Stimulated activated CD4-positive, alpha-beta T cell treated with anti-CD3 and anti-CD28 coated beads, Interleukin-1b, Interleukin-23, amount 100 ng/mL, for 4 hours (primary cell): Measurements from ENCODE around the gene HOXB6.
A peak's percentile ranks its signal among the peaks of the same experiment; 100 is the strongest.

Source experiments
- DNase-seq, 2 donors: peaks; one replicate each; pipeline ENCODE4 v3.0.0-alpha.2; 2020; ENCODE audit warnings: low read depth in 2 of 2

Gene HOXB6

GRCh38 chr17:48594538-48595277 is 10.1 kb downstream of the HOXB6 start:
- no peak for DNase-seq

GRCh38 chr17:48593840-48594537 is 10.8 kb downstream of the HOXB6 start:
- peak; percentile 75 to 80 for DNase-seq

- DNase-seq, result no peak
Measured at GRCh38 chr17:48593126-48593829, 11.5 kb downstream of the HOXB6 start, which contains the start of gene HOXB5. TSS of gene HOXB5 (minus strand) at chr17:48593779. CDS start at chr17:48593682, 97 bp downstream.

- no peak for DNase-seq
Measured at GRCh38 chr17:48592577-48592976, 12.2 kb downstream of the HOXB6 start.

- no peak for DNase-seq
Measured at GRCh38 chr17:48592057-48592514, 12.7 kb downstream of the HOXB6 start.

GRCh38 chr17:48591255-48592056 is 13.3 kb downstream of the HOXB6 start:
- DNase-seq, result no peak

GRCh38 chr17:48590607-48591161 is 14.1 kb downstream of the HOXB6 start:
- DNase-seq, result no peak

GRCh38 chr17:48589831-48590606 is 14.8 kb downstream of the HOXB6 start, which contains the start of gene HOXB3:
TSS of gene HOXB3 (minus strand) at chr17:48590241. CDS start at chr17:48552474, 37,767 bp downstream.
- DNase-seq, result no peak

GRCh38 chr17:48589060-48589830 is 15.5 kb downstream of the HOXB6 start:
- DNase-seq, result no peak

- no peak for DNase-seq
Measured at GRCh38 chr17:48588528-48588927, 16.3 kb downstream of the HOXB6 start.

- DNase-seq, result no peak
Measured at GRCh38 chr17:48588074-48588415, 16.7 kb downstream of the HOXB6 start.

- no peak for DNase-seq
Measured at GRCh38 chr17:48587276-48588073, 17.3 kb downstream of the HOXB6 start.

- peak in 1 of 2 donors; percentile 29 for DNase-seq
Measured at GRCh38 chr17:48586355-48587258, 18.2 kb downstream of the HOXB6 start.

- DNase-seq, result no peak
Measured at GRCh38 chr17:48584223-48584741, 20.5 kb downstream of the HOXB6 start.

GRCh38 chr17:48583708-48584222 is 21.0 kb downstream of the HOXB6 start:
- no peak for DNase-seq

- DNase-seq, result no peak
Measured at GRCh38 chr17:48582750-48583069, 22.1 kb downstream of the HOXB6 start.

- no peak for DNase-seq
Measured at GRCh38 chr17:48579760-48580554, 24.8 kb downstream of the HOXB6 start.
